Occipital lobe (tissue), 2 donors: ENCODE data around the gene WDR59. TPM values are rescaled to one million over a fixed set of nuclear protein-coding genes. Genes with fewer than 3 reads are reported as not detected.
"Not testable (repeated sequence)": the region's sequence is repeated elsewhere in the genome, so short reads cannot be mapped to it uniquely, and the experiment has no call there.

Experiments used
- DNase-seq: peaks from one replicate; lab custom pipeline; 2025; lab: John Stamatoyannopoulos, UW
- total RNA-seq: library from RNA; depleted of rRNA; stranded (reverse); fragments of >200 nt; gene quantifications from one replicate; pipeline ENCODE4 v1.2.3, GENCODE V29; 2014

Gene WDR59
- total RNA-seq, 1 donor from 2014 or later = 18.7 TPM

- no peak for DNase-seq
These were observed 27.6 kb upstream of the WDR59 start for GRCh38 chr16:75012380-75013081.

- DNase-seq = peak; percentile 29
These were observed 26.8 kb upstream of the WDR59 start for GRCh38 chr16:75011634-75012307.

- no peak for DNase-seq
These were observed 25.5 kb upstream of the WDR59 start for GRCh38 chr16:75010427-75010826.

GRCh38 chr16:75007443-75007842 lies 22.5 kb upstream of the WDR59 start:
- no peak for DNase-seq

- DNase-seq = no peak
These were observed 20.8 kb upstream of the WDR59 start for GRCh38 chr16:75005697-75006096.

- DNase-seq = no peak
These were observed 19.5 kb upstream of the WDR59 start for GRCh38 chr16:75004460-75004859.

- no peak for DNase-seq
These were observed 19.0 kb upstream of the WDR59 start for GRCh38 chr16:75003931-75004330.

GRCh38 chr16:75002474-75002873 lies 17.6 kb upstream of the WDR59 start:
- DNase-seq = no peak

- no peak for DNase-seq
These were observed 15.7 kb upstream of the WDR59 start for GRCh38 chr16:75000481-75001081.

- peak; percentile 58 for DNase-seq
These were observed 14.9 kb upstream of the WDR59 start for GRCh38 chr16:74999609-75000480.

GRCh38 chr16:74999219-74999608 lies 14.3 kb upstream of the WDR59 start:
- peak; percentile 39 for DNase-seq

GRCh38 chr16:74998481-74999218 lies 13.7 kb upstream of the WDR59 start, which contains the start of gene ZNRF1:
ZNRF1 (plus strand) TSS chr16:74999024; CDS start chr16:74999672, 648 bp downstream.
- DNase-seq = peak; percentile 66

GRCh38 chr16:74997042-74997491 lies 12.1 kb upstream of the WDR59 start:
- no peak for DNase-seq

GRCh38 chr16:74995986-74996385 lies 11.1 kb upstream of the WDR59 start:
- no peak for DNase-seq

GRCh38 chr16:74991593-74992403 lies 6.9 kb upstream of the WDR59 start:
- DNase-seq = no peak

- DNase-seq = no peak
These were observed 6.3 kb upstream of the WDR59 start for GRCh38 chr16:74991268-74991592.

- no peak for DNase-seq
These were observed 5.9 kb upstream of the WDR59 start for GRCh38 chr16:74990832-74991231.

GRCh38 chr16:74989864-74990263 lies 4.9 kb upstream of the WDR59 start:
- DNase-seq = not testable (repeated sequence)

- no peak for DNase-seq
These were observed 2.2 kb upstream of the WDR59 start for GRCh38 chr16:74987027-74987681.

GRCh38 chr16:74984194-74984528 lies 762 bp downstream of the WDR59 start:
- DNase-seq = no peak
